ENCODE measurements around the gene GPR84. TPM values are rescaled to one million over a fixed set of nuclear protein-coding genes. Genes with fewer than 3 reads are reported as not detected.
A peak's percentile ranks its signal among the peaks of the same experiment; 100 is the strongest.

The GPR84 gene
- polyA plus RNA-seq, 1 of the 3 experiments (the other 2 are of a cell fraction): 0.03 TPM

DNA sequence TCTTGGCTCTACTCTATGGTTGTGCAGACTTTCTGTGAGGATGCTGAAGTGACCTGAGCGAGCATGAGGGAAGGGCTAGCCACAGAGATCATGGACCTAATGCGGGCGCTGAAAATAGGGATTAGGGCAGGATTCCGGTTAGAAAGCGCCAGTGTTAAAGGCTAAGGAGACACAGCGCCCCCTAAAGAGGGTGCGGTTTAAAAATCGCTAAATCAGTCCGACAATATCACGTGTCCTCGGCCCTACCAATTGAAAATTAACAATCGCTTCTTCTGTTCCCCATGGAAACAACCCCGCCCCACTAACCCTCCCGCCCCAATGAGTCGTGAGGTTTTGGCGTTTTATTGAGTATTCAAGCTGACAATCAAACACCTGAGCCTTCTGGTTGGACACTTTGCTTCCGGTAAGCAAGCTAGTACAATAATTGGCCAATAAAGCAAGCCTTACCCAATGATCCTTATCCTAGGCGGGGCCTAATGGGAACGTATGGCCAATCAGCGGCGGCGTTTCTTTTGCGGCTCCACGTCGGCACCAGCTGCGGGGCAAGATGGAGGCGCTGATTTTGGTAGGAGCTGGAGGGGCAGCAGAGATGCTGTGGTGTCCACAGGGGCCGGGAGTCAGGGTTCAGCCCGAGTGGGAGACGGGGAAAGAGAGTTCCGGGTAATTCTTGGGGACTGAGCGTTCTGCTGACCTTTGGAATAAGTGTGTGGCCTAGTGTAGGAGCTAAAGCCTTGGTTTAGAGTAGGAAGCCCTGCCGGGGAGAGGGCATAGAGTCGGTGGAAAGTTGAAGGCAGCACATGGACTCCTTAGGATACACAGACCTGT, 39.5 kb downstream of the GPR84 start, which contains the start of gene COPZ1 (continued):
- TF ChIP-seq RFX5 (IDR thresholded peaks at IDR 0.05; ENCODE audit: low read length) (peak; percentile 96), JUND (IDR thresholded peaks at IDR 0.05) (no peak), CHD2 (IDR thresholded peaks at IDR 0.05; ENCODE audit: low read length, partially characterized antibody) (peak; percentile 88), POLR2AphosphoS5 (IDR thresholded peaks at IDR 0.05; ENCODE audit: low read depth, low read length) (peak; percentile 82), MXI1 (IDR thresholded peaks at IDR 0.05; ENCODE audit: low read depth, low read length) (peak; percentile 76), RXRA (IDR thresholded peaks at IDR 0.05; ENCODE audit: borderline replicate concordance, low read depth) (no peak), GABPA (IDR thresholded peaks at IDR 0.05; ENCODE audit: low read depth) (no peak), NRF1 (IDR thresholded peaks at IDR 0.05; ENCODE audit: low read depth, low read length) (no peak), RCOR1 (IDR thresholded peaks at IDR 0.05; ENCODE audit: low read length) (no peak)
- TF ChIP-seq, protein P1, sequence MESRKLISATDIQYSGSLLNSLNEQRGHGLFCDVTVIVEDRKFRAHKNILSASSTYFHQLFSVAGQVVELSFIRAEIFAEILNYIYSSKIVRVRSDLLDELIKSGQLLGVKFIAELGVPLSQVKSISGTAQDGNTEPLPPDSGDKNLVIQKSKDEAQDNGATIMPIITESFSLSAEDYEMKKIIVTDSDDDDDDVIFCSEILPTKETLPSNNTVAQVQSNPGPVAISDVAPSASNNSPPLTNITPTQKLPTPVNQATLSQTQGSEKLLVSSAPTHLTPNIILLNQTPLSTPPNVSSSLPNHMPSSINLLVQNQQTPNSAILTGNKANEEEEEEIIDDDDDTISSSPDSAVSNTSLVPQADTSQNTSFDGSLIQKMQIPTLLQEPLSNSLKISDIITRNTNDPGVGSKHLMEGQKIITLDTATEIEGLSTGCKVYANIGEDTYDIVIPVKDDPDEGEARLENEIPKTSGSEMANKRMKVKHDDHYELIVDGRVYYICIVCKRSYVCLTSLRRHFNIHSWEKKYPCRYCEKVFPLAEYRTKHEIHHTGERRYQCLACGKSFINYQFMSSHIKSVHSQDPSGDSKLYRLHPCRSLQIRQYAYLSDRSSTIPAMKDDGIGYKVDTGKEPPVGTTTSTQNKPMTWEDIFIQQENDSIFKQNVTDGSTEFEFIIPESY (IDR thresholded peaks at IDR 0.05; ENCODE audit: borderline replicate concordance, low read depth): no peak
- TF ChIP-seq, protein P2, sequence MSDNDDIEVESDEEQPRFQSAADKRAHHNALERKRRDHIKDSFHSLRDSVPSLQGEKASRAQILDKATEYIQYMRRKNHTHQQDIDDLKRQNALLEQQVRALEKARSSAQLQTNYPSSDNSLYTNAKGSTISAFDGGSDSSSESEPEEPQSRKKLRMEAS (IDR thresholded peaks at IDR 0.05; ENCODE audit: low read depth): peak; percentile 7; the same call in 1 of the 2 replicates

DNA sequence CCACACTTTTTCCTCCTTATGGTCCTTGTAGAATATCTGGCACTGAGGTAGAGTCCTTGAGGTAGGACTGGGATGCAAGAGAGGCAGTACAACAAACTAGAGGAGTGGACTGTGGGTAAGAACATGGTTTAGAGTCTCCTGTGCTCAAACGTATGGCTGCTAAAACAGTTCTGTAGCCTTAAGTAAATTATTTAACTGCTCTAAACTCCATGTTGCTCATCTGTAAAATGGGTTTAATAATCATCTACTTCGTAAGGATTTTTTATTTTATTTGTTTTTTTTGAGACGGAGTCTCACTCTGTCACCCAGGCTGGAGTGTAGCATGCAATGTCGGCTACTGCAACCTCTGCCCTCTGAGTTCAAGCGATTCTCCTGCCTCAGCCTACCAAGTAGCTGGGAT, 42.9 kb downstream of the GPR84 start:
- Histone ChIP-seq H3K36me3 (replicated peaks in 1 of 2; ENCODE audit: control insufficient read depth in 1 of 2, insufficient read depth in 2 of 2, low read length in 1 of 2) (no peaks in the 10 kb centered on the region), H3K9me2 (no peaks in the 10 kb centered on the region), H3K27me3 (ENCODE audit: insufficient read depth) (no peaks in the 10 kb centered on the region), H3K27ac (ENCODE audit: low read depth in 2 of 2, low read length in 1 of 2) (no peak overlapping the region), H3K4me2 (no peak overlapping the region), H3K9me3 (no peaks in the 10 kb centered on the region), H2AFZ (ENCODE audit: low read depth) (no peak overlapping the region), H3F3A (replicated peaks; ENCODE audit: insufficient read depth) (peaks cover 3% of the 10 kb centered on the region), H3K9ac (no peak overlapping the region), H3K79me2 (ENCODE audit: insufficient read depth) (peaks cover 14% of the 10 kb centered on the region), H4K20me1 (ENCODE audit: insufficient read depth) (no peaks in the 10 kb centered on the region), H3K4me3 (ENCODE audit: low read depth in 2 of 2, low read length in 1 of 2) (no peak overlapping the region), H3K4me1 (ENCODE audit: control insufficient read depth in 1 of 2, insufficient read depth in 2 of 2, low read depth in 1 of 2, low read length in 1 of 2) (peaks cover 0 to 2% of the 10 kb centered on the region in 2 experiments; a peak in 2 of 4 replicates)
- CTCF ChIA-PET: interaction anchor here (0.7 to 2.3 kb wide), 8 partner anchors 11 to 70 kb away, joined by 3 to 8 read pairs (median 4); no protein-coding TSS in a partner anchor
- POLR2A ChIA-PET: no interaction called here
- 81% methylated on average over 5 of the region's 5 CpGs for WGBS (ENCODE audit: low lambda C conversion rate)
- DNase-seq: no peak
- TF ChIP-seq NFIC (IDR thresholded peaks at IDR 0.05; ENCODE audit: borderline replicate concordance): no peak
- TF ChIP-seq RAD21 (IDR thresholded peaks at IDR 0.05; ENCODE audit: low read length): no peak
- TF ChIP-seq, protein P3, sequence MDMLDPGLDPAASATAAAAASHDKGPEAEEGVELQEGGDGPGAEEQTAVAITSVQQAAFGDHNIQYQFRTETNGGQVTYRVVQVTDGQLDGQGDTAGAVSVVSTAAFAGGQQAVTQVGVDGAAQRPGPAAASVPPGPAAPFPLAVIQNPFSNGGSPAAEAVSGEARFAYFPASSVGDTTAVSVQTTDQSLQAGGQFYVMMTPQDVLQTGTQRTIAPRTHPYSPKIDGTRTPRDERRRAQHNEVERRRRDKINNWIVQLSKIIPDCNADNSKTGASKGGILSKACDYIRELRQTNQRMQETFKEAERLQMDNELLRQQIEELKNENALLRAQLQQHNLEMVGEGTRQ (IDR thresholded peaks at IDR 0.05; ENCODE audit: borderline replicate concordance, low read depth, low read length): no peak
- TF ChIP-seq, protein P1 (IDR thresholded peaks at IDR 0.05; ENCODE audit: borderline replicate concordance, low read depth): no peak
- no peak for TF ChIP-seq JUND (IDR thresholded peaks at IDR 0.05)
- no peak for TF ChIP-seq EZH2phosphoT487 (IDR thresholded peaks at IDR 0.05; ENCODE audit: borderline replicate concordance, low read depth)
- TF ChIP-seq FOXM1 (IDR thresholded peaks at IDR 0.05; ENCODE audit: low read depth): no peak
- no peak for TF ChIP-seq SIN3A (IDR thresholded peaks at IDR 0.05; ENCODE audit: borderline replicate concordance, low read depth, low read length)
- TF ChIP-seq, protein P4, sequence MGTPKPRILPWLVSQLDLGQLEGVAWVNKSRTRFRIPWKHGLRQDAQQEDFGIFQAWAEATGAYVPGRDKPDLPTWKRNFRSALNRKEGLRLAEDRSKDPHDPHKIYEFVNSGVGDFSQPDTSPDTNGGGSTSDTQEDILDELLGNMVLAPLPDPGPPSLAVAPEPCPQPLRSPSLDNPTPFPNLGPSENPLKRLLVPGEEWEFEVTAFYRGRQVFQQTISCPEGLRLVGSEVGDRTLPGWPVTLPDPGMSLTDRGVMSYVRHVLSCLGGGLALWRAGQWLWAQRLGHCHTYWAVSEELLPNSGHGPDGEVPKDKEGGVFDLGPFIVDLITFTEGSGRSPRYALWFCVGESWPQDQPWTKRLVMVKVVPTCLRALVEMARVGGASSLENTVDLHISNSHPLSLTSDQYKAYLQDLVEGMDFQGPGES (IDR thresholded peaks at IDR 0.05; ENCODE audit: low read depth, low read length): no peak
- TF ChIP-seq TCF12 (IDR thresholded peaks at IDR 0.05): no peak
- TF ChIP-seq TEAD4 (IDR thresholded peaks at IDR 0.05; ENCODE audit: borderline replicate concordance, insufficient read depth): no peak
- TF ChIP-seq POLR2AphosphoS5 (IDR thresholded peaks at IDR 0.05; ENCODE audit: low read depth, low read length): no peak
- TF ChIP-seq, protein P5, sequence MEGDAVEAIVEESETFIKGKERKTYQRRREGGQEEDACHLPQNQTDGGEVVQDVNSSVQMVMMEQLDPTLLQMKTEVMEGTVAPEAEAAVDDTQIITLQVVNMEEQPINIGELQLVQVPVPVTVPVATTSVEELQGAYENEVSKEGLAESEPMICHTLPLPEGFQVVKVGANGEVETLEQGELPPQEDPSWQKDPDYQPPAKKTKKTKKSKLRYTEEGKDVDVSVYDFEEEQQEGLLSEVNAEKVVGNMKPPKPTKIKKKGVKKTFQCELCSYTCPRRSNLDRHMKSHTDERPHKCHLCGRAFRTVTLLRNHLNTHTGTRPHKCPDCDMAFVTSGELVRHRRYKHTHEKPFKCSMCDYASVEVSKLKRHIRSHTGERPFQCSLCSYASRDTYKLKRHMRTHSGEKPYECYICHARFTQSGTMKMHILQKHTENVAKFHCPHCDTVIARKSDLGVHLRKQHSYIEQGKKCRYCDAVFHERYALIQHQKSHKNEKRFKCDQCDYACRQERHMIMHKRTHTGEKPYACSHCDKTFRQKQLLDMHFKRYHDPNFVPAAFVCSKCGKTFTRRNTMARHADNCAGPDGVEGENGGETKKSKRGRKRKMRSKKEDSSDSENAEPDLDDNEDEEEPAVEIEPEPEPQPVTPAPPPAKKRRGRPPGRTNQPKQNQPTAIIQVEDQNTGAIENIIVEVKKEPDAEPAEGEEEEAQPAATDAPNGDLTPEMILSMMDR (IDR thresholded peaks at IDR 0.05): no peak
- no peak for TF ChIP-seq EP300 (IDR thresholded peaks at IDR 0.05; ENCODE audit: borderline replicate concordance in 1 of 2, low read depth in 1 of 2, low read length in 1 of 2)
